ENCODE data around the gene DDAH1.

DNA sequence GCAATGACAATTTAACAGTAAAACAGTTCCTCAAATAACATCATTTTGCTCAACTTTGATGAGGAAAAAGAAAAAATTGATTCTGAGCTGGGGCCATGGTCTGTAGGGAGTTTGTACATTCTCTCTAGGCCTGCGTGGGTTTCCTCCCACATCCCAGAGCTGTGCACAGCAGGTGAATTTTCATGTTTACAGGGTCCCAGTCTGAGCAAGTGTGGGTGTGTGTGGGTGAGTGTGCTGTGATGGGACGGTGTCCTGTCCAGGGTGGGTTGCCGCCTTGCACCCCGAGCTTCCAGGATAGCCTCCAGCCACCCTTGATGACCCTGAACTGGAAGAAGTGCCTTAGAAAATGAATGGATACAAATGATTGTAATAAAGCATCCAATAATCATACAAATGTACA lies 112.9 kb downstream of the DDAH1 start:
- TF ChIP-seq, protein P1, sequence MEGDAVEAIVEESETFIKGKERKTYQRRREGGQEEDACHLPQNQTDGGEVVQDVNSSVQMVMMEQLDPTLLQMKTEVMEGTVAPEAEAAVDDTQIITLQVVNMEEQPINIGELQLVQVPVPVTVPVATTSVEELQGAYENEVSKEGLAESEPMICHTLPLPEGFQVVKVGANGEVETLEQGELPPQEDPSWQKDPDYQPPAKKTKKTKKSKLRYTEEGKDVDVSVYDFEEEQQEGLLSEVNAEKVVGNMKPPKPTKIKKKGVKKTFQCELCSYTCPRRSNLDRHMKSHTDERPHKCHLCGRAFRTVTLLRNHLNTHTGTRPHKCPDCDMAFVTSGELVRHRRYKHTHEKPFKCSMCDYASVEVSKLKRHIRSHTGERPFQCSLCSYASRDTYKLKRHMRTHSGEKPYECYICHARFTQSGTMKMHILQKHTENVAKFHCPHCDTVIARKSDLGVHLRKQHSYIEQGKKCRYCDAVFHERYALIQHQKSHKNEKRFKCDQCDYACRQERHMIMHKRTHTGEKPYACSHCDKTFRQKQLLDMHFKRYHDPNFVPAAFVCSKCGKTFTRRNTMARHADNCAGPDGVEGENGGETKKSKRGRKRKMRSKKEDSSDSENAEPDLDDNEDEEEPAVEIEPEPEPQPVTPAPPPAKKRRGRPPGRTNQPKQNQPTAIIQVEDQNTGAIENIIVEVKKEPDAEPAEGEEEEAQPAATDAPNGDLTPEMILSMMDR (IDR thresholded peaks at IDR 0.05): no peak
- TF ChIP-seq POLR2A (IDR thresholded peaks at IDR 0.05): no peak

Measured in heart left ventricle (tissue), 13 donors.